ENCODE results near the gene L3MBTL1. TPM values are rescaled to one million over a fixed set of nuclear protein-coding genes. Genes with fewer than 3 reads are reported as not detected.

The L3MBTL1 gene
- total RNA-seq, 6 experiments from 2014 or later: 1.2 to 3.2 (median 2.4) TPM

DNA sequence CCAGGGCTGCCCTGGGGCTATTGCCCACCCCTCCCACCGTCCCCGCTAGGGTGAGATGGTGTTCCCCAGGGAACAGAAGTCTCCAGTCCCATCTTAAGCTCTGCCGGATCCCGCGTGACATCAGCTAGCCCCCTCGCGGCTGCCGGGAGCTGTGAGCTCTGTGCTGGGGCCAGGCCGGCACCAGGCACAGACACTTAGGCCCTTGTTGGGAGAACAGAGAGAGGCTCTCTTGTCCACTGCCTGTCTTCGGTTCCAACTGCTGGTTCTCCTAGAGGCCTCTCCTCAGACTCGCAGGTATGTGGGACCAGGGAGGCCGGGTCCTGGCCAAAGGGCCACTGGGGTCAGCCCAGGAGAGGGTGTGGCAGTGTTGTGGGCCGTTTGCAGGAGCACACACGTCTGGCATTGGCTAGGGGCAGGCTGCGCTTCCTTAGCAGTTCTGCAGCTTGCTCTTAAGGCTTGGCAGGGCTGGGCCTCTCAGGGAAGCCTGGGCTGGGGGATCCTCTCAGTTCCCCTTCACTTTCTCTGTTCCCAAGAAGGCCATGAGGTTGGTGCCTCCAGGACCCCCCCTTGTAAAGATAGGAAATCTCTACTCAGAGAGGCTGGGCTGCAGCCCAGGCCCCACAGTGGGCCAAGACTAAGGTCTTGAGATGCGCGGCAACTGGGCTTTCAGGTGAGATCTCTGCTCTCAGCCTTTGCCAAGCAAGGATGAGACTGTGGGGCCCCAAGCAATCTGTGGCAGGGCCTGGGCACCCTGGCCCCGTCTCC, 57.7 kb downstream of the L3MBTL1 start:
- Histone ChIP-seq H3K9me3 (no peaks in the 10 kb centered on the region), H3K27ac (no peak overlapping the region), H3K27me3 (no peaks in the 10 kb centered on the region), H3K4me3 (no peak overlapping the region), H3K36me3 (peaks cover 0 to 55% (median 25%) of the 10 kb centered on the region in 4 donors), H3K4me1 (peaks cover 0 to 13% (median 0%) of the 10 kb centered on the region in 4 donors)
- 100% methylated on average over 2 of the region's 18 CpGs for WGBS (ENCODE audit: insufficient coverage, low coverage, low lambda C conversion rate, missing lambda C conversion rate)
- intact Hi-C loops (cut with DNase I): no loop called here
- DNase-seq: no peak
- TF ChIP-seq POLR2A (IDR thresholded peaks at IDR 0.05): no peak
- TF ChIP-seq, protein P1, sequence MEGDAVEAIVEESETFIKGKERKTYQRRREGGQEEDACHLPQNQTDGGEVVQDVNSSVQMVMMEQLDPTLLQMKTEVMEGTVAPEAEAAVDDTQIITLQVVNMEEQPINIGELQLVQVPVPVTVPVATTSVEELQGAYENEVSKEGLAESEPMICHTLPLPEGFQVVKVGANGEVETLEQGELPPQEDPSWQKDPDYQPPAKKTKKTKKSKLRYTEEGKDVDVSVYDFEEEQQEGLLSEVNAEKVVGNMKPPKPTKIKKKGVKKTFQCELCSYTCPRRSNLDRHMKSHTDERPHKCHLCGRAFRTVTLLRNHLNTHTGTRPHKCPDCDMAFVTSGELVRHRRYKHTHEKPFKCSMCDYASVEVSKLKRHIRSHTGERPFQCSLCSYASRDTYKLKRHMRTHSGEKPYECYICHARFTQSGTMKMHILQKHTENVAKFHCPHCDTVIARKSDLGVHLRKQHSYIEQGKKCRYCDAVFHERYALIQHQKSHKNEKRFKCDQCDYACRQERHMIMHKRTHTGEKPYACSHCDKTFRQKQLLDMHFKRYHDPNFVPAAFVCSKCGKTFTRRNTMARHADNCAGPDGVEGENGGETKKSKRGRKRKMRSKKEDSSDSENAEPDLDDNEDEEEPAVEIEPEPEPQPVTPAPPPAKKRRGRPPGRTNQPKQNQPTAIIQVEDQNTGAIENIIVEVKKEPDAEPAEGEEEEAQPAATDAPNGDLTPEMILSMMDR (IDR thresholded peaks at IDR 0.05): no peak
- no peak for ATAC-seq

DNA sequence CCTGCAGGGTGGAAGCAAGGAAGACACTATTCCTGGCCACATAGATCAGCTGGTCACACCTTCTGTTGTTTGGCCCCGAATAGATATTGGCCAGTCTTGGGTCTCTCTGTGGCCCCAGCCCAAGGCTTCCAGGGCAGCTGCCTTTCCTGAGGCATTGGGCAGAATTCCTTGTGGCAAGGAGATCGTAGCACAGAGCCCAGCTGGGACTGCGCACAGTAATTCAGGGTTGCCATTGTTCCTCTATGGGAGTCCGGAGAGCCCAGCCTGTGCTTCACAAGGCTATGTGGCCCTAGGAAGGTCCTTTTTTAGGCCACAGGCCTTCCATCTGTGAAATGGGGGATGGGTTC, 58.2 kb downstream of the L3MBTL1 start:
- ATAC-seq (no peak), DNase-seq (no peak)
- H3K36me3 ChIP-seq: peaks cover 0 to 60% (median 30%) of the 10 kb centered on the region in 4 donors
- intact Hi-C loops (cut with DNase I): no loop called here
- H3K4me1 ChIP-seq: peaks cover 0 to 11% (median 0%) of the 10 kb centered on the region in 4 donors
- H3K9me3 ChIP-seq: no peaks in the 10 kb centered on the region
- TF ChIP-seq, protein P1 (IDR thresholded peaks at IDR 0.05): no peak
- TF ChIP-seq POLR2A (IDR thresholded peaks at IDR 0.05): no peak
- no peaks in the 10 kb centered on the region for H3K27me3 ChIP-seq
- no peak overlapping the region for H3K4me3 ChIP-seq
- WGBS (ENCODE audit: insufficient coverage, low coverage, low lambda C conversion rate, missing lambda C conversion rate): no CpG with 5 or more reads among the region's 4 CpGs
- H3K27ac ChIP-seq: no peak overlapping the region

DNA sequence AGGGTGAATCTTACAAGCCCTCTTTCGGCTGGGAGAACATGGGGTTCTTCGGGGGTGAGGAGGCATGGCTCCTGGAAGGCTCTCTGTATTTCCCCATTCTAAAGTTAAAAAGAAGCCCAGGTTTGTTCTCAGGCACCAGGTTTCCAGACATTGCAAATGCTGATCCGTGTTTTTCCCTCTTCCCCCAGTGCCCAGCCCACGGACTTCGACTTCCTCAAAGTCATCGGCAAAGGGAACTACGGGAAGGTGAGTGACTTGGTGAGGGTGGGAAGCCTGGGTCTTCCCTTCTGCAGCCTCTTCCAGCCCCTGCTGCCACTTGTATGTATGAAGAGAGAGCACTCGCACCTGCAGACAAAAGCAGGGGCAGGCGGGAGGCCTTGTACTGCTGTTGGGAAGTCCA, 60.0 kb downstream of the L3MBTL1 start:
- 66% methylated on average over 6 of the region's 9 CpGs for WGBS (ENCODE audit: insufficient coverage, low coverage, low lambda C conversion rate, missing lambda C conversion rate)
- DNase-seq: no peak
- no peak for ATAC-seq
- H3K36me3 ChIP-seq: peaks cover 0 to 72% (median 33%) of the 10 kb centered on the region in 4 donors
- no peaks in the 10 kb centered on the region for H3K27me3 ChIP-seq
- TF ChIP-seq, protein P1 (IDR thresholded peaks at IDR 0.05): no peak
- TF ChIP-seq POLR2A (IDR thresholded peaks at IDR 0.05): no peak
- intact Hi-C loops (cut with DNase I): no loop called here
- no peaks in the 10 kb centered on the region for H3K9me3 ChIP-seq
- no peak overlapping the region for H3K27ac ChIP-seq
- H3K4me1 ChIP-seq: no peaks in the 10 kb centered on the region
- no peak overlapping the region for H3K4me3 ChIP-seq

DNA sequence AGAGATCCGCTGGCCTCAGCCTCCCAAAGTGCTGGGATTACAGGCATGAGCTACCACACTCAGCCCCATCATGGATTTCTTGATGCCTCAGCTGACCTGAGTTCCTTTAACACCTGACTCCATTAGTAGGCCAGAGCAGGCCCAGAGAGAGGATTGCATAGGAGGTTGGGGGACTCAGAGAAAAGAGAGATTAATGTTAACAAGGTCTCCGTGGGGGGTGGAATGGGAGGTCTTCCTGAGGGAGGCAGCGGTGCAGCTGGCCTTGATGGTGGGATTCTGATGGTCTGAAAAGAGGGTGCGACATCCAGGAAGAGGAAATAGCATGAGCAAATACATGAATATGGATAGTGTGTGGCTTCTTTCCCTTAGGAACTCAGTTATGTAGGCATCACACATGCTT, 61.2 kb downstream of the L3MBTL1 start:
- no peak for DNase-seq
- no peaks in the 10 kb centered on the region for H3K27me3 ChIP-seq
- ATAC-seq: no peak
- peaks cover 0 to 81% (median 34%) of the 10 kb centered on the region in 4 donors for H3K36me3 ChIP-seq
- 84% methylated on average over 3 of the region's 4 CpGs for WGBS (ENCODE audit: insufficient coverage, low coverage, low lambda C conversion rate, missing lambda C conversion rate)
- no peaks in the 10 kb centered on the region for H3K9me3 ChIP-seq
- no peak overlapping the region for H3K27ac ChIP-seq
- intact Hi-C loops (cut with DNase I): no loop called here
- H3K4me1 ChIP-seq: no peaks in the 10 kb centered on the region
- no peak for TF ChIP-seq POLR2A (IDR thresholded peaks at IDR 0.05)
- TF ChIP-seq, protein P1 (IDR thresholded peaks at IDR 0.05): no peak
- no peak overlapping the region for H3K4me3 ChIP-seq

All from right lobe of liver (tissue), 6 donors.